T47D (cell line): ENCODE data around the gene MLLT1.

ENCODE experiments used
- DNase-seq, 2 experiments: peaks; one replicate each; pipeline versions ENCODE4 v3.0.0 to v3.0.0-alpha.2; 2011 to 2012; ENCODE audit warnings: low read depth in 1 of 2, low spot score in 1 of 2
- JUND ChIP-seq: IDR thresholded peaks from 2 replicates; pipeline ENCODE4 v1.6.1; 2012; ENCODE audit warnings: low read depth
- in situ Hi-C: cut with HindIII; loops from 2 replicates; pipeline ENCODE4 v1.10.0; 2016; ENCODE audit warnings: low sequenced_read_pairs, low pct_unique_long_range_greater_than_20kb

The MLLT1 gene

GRCh38 chr19:6226012-6226411, 53.8 kb downstream of the MLLT1 start:
- TF ChIP-seq JUND = no peak
- in situ Hi-C loops = no loop called here
- no peak for DNase-seq

DNA sequence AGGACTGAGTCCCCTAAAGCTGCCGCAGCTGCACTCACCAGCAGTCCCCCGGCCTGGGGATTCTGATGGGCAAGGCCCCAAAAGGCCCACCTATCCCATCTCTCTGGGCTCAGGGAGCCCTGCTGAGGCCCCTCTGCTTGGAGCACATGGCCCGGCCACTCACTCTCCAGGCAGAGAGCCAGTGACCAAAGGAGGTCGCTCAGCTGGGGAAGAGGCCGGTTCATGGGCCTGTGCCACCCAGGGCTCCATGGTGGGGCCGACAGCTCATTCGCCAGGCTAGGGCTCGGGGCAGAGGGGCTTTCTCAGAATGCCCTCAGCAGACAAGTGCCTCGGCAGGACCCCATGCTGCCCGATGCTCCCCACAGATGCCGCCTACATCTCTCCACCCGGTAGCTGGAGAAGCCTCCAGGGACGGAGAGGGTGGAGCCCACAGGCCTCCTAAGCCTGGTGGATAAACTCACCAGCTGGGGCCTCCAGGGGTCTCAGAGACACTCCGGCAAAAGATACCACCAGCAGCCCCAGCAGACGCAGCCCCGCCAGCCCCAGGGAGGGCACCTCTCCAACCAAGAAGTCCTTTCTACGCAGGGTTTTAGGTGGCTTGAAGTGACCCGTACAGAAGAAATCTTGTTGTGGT, 54.4 kb downstream of the MLLT1 start:
- TF ChIP-seq JUND = no peak
- no peak for DNase-seq
- in situ Hi-C loops = no loop called here

- no peak for DNase-seq
- in situ Hi-C loops = no loop called here
- no peak for TF ChIP-seq JUND
These were observed 55.5 kb downstream of the MLLT1 start for GRCh38 chr19:6224308-6224675.

DNA sequence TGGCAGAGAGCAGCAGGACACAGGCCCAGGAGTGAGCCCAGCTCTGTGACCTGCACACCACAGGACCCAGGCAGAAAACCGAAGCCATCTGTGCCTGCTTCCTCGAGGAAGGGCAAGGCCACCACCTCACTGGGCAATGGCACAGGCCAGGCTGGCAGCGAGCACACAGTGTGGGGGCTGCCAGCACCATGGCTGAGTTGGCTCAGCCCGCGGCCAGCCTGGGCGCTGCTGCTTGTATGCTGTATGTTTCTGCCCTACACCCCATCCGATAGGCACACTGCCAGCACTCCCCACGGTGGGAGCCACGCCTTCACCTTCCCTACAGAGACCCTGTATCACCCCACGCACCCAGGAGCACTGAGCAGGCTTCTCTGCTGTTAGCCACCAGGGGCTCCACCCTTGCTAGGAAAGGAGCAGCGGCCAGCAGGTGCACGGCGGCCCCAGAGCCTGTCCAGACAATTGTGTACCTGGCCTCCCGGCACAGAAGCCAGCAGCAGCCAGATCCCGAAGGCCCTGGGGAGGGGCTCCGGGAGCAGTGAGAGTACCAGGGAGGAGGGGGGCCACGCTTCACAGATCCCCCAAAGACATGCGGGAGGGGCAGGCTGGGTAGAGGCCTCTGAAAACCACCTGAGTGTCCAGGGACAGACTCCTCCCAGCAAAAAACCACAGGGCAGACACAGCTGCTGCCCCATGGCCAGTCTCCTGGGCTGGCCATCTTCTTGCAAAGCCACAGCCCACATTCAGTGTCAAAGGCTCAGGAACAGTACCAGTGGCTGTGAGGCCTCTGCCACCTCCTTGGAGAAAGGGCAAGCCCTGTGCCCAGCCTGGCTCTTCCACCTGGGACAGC, 56.1 kb downstream of the MLLT1 start:
- TF ChIP-seq JUND = no peak
- in situ Hi-C loops = no loop called here
- DNase-seq = no peak

GRCh38 chr19:6222884-6223283, 56.9 kb downstream of the MLLT1 start:
- no peak for TF ChIP-seq JUND
- in situ Hi-C loops = no loop called here

DNA sequence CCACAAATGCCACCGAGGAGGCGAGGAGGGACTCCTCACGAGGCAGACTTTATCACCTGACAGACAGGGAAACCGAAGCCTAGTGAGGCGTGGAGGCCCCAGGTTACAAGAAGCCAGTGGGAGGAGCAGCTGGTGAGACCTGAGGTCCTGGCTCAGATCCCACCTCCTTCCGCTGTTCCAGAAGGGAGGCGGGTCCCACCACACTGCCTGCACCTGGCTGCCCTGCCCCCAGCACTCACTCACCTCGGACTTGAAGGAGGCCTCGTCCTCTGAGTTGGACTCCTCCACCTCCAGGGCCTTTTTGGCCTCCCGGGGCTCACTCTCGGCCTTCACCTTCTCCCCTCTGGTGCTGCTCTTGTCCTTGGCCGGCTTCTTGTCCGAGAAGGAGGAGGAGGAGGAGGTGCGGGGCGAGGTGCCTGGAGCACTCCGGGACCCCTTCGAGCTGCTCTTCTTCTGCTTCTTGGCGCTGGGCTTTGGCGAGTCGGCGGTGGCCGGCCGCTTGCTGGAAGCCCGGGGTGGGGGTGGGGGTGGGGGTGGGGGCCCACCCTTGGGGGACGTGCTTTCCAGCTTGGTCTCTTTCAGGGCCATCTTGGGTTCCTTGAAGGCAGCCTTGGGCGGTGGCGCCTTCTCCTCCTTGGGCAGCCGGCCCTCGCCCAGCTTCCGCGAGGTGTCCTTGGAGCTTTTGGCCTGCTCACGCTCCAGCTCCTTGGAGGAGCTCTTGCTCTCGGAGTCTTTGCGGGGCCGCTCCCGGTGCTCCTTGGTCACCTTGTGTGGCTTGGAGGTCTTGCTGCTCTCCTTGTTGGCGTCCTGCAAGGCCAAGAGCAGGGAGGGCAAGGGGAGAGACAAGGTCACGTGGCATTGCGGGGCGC, 57.7 kb downstream of the MLLT1 start:
- in situ Hi-C loops = no loop called here
- TF ChIP-seq JUND = no peak
- no peak for DNase-seq

More at GRCh38 chr19:6222884-6223283, 56.9 kb downstream of the MLLT1 start:
- DNase-seq = no peak

- no peak for DNase-seq
- no peak for TF ChIP-seq JUND
- in situ Hi-C loops = no loop called here
These were observed 58.4 kb downstream of the MLLT1 start for GRCh38 chr19:6221220-6221877.

GRCh38 chr19:6220385-6221191, 59.2 kb downstream of the MLLT1 start:
- in situ Hi-C loops = no loop called here
- no peak for TF ChIP-seq JUND
- DNase-seq = no peak

DNA sequence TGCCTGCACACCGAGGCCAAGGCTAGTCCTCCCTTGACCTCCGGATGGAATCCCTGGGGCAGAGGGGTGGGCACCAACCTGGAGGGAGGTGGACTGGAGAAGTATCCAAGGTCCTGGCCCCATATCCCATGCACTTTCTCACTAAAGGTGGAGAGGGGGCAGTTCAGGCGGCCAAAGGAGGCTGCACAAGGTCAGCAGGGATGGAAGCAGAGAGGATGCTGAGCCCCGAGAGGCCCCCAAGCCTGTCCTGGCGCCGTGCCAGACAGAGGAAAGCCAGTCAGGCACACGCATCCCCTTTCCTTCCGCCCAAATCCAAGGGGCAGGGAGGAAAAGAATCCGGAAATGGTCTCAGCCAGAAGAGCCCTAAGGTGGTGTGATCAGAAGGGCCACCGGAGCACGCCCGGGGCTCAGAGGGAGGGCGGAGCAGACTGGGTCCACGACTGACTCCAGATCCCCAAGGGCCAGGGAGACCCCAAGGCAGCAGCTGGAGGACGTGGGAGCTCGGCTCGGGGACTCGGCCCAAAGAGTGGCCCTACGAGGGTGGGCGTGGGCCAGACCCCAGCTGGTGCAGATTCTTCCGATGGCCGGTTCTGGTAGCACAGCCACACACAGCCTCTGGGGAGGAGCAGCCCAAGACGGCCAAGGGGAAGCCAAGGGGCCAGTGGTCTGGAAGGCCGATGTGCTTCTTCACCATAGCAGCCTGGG, 60.0 kb downstream of the MLLT1 start:
- in situ Hi-C loops = no loop called here
- TF ChIP-seq JUND = no peak
- DNase-seq = no peak

- in situ Hi-C loops = no loop called here
- DNase-seq = no peak
- no peak for TF ChIP-seq JUND
These were observed 60.6 kb downstream of the MLLT1 start for GRCh38 chr19:6219147-6219525.

DNA sequence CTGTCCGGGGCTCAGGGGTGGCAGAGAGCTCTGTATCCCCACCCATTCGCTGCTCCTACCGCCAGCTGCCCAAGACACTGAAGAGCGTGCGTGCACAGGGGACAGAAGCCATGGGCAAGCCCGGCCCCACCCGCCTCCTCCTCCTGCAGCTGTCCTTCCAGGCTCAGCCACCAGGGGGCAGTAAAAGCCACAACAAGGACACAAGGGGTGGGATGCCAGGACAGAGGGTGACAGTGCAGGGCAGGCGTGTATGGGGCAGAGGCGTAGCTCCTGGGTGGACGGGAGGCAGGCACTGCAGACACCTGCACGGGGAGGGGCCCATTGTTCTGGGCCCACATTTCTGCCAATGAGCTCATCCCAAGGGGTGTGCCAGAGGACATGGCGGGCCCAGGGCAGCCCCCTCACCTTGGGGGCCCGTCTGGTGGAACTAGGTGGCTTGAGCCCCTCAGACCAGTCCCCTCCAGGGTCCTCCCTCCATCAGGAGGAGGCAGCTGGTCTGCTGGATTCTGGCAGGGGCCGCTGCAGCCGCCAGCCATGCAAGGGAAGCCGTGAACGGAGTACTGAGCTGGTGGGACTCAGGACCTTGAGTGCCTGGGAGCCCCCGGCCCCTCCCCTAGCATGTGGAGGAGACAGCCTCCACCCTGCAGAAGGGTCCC, 61.2 kb downstream of the MLLT1 start:
- in situ Hi-C loops = no loop called here
- no peak for TF ChIP-seq JUND
- DNase-seq = peak; percentile 86 to 94
